B cell (primary cell): ENCODE data around the gene OASL. TPM values are rescaled to one million over a fixed set of nuclear protein-coding genes. Genes with fewer than 3 reads are reported as not detected.

Source experiments
- ATAC-seq: fragments of 200-7000 bp; cut with Tn5 transposase; one replicate; pipeline ENCODE4 v1.10.0; 2021; ENCODE audit warnings: low read depth, mild to moderate bottlenecking, moderate number of reproducible peaks, moderate library complexity
- CTCF ChIA-PET: fragments of 350-600 bp; sonication (Branson Sonifier 250); formaldehyde crosslinking; loops from one replicate; lab custom pipeline; 2021; ENCODE audit warnings: antibody characterized with exemption, inconsistent platforms; lab: Charles Lee
- POLR2A ChIA-PET: fragments of 350-600 bp; sonication (Branson Sonifier 250); formaldehyde crosslinking; loops from one replicate; lab custom pipeline; 2021; ENCODE audit warnings: antibody characterized with exemption; lab: Charles Lee
- DNase-seq: peaks from one replicate; pipeline ENCODE4 v3.0.0; 2013
- H2AFZ ChIP-seq: 2 replicates; pipeline ENCODE4 v1.6.1; 2012; ENCODE audit warnings: mild to moderate bottlenecking, low read depth, low read length; ENCODE audit not compliant: insufficient read depth, poor library complexity, severe bottlenecking
- H3K27ac ChIP-seq, 2 donors: 1 replicate in 1 of 2; 2 replicates in 1 of 2; pipeline ENCODE4 v1.5.1; 2012 to 2013; ENCODE audit warnings: low read length in 2 of 2, mild to moderate bottlenecking in 2 of 2, moderate library complexity in 1 of 2
- H3K27me3 ChIP-seq, 4 experiments: fragments of 200-600 bp in 1 of 4; sonication (generic) in 1 of 4; replicated peaks in 1 of 4; 1 replicate in 2 of 4; 2 replicates in 2 of 4; pipeline versions ENCODE4 v1.6.1 to v1.7.0; 2013 to 2016; ENCODE audit warnings: low read length in 3 of 4, mild to moderate bottlenecking in 2 of 4, mixed read lengths in 1 of 4, moderate library complexity in 1 of 4; ENCODE audit not compliant: insufficient read depth in 4 of 4, control insufficient read depth in 3 of 4; ENCODE audit errors: control extremely low read depth in 1 of 4
- H3K36me3 ChIP-seq, 2 experiments: replicated peaks in 1 of 2; 1 replicate in 1 of 2; 2 replicates in 1 of 2; pipeline versions ENCODE4 v1.6.1 to v1.7.1; 2013; ENCODE audit warnings: low read length in 1 of 2; ENCODE audit not compliant: insufficient read depth in 2 of 2, control insufficient read depth in 1 of 2; ENCODE audit errors: control extremely low read depth in 1 of 2, extremely low read depth in 1 of 2
- H3K4me1 ChIP-seq, 2 donors: fragments of 200-600 bp in 1 of 2; sonication (generic) in 1 of 2; 1 replicate in 1 of 2; 2 replicates in 1 of 2; pipeline versions ENCODE4 v1.5.1 to v1.6.1; 2013 to 2017; ENCODE audit warnings: low read length in 2 of 2; ENCODE audit not compliant: control insufficient read depth in 2 of 2, insufficient read depth in 2 of 2
- H3K4me2 ChIP-seq: replicated peaks from 2 replicates; pipeline ENCODE3; 2012; ENCODE audit warnings: mild to moderate bottlenecking, low read depth, low read length; ENCODE audit not compliant: poor library complexity, severe bottlenecking
- H3K4me3 ChIP-seq, 5 experiments: fragments of 200-600 bp in 1 of 5; sonication (generic) in 1 of 5; 1 replicate in 3 of 5; 2 replicates in 2 of 5; pipeline versions ENCODE4 v1.5.1 to v1.7.0; 2011 to 2016; ENCODE audit warnings: low read length in 4 of 5, mild to moderate bottlenecking in 4 of 5, low read depth in 2 of 5, control low read depth in 1 of 5, moderate library complexity in 1 of 5; ENCODE audit not compliant: insufficient read depth in 1 of 5; ENCODE audit errors: control extremely low read depth in 1 of 5, extremely low read depth in 1 of 5
- H3K79me2 ChIP-seq: fragments of 200-600 bp; sonication (generic); one replicate; pipeline ENCODE4 v1.6.0; 2016; ENCODE audit warnings: low read length; ENCODE audit not compliant: control insufficient read depth, insufficient read depth
- H3K9ac ChIP-seq: fragments of 200-600 bp; sonication (generic); 2 replicates; pipeline ENCODE4 v1.6.1; 2017; ENCODE audit warnings: mild to moderate bottlenecking, low read length, moderate library complexity
- H3K9me3 ChIP-seq, 3 donors: one replicate each; pipeline versions ENCODE4 v1.6.1 to v1.7.1; 2013; ENCODE audit warnings: low read length in 2 of 3; ENCODE audit not compliant: control insufficient read depth in 2 of 3, insufficient read depth in 1 of 3; ENCODE audit errors: control extremely low read depth in 1 of 3
- H4K20me1 ChIP-seq: 2 replicates; pipeline ENCODE4 v1.6.0; 2012; ENCODE audit warnings: mild to moderate bottlenecking, low read length; ENCODE audit not compliant: insufficient read depth, control insufficient read depth, poor library complexity, severe bottlenecking
- H3K27ac Mint-ChIP-seq: one replicate; pipeline ENCODE4 v1.8.0; 2021; ENCODE audit warnings: mixed read lengths
- H3K27me3 Mint-ChIP-seq: one replicate; pipeline ENCODE4 v1.8.0; 2021; ENCODE audit warnings: mixed read lengths
- H3K4me1 Mint-ChIP-seq: one replicate; pipeline ENCODE4 v1.8.0; 2021; ENCODE audit warnings: mixed read lengths
- H3K4me3 Mint-ChIP-seq: one replicate; pipeline ENCODE4 v1.8.0; 2021; ENCODE audit warnings: mixed read lengths
- H3K9me3 Mint-ChIP-seq: one replicate; pipeline ENCODE4 v1.8.0; 2022; ENCODE audit warnings: mixed read lengths; ENCODE audit not compliant: insufficient read depth
- CTCF ChIP-seq: fragments of 200-600 bp; IDR thresholded peaks from one replicate; pipeline ENCODE4 v1.8.0; 2022; ENCODE audit warnings: antibody characterized with exemption, mild to moderate bottlenecking
- EZH2 ChIP-seq: IDR thresholded peaks from 2 replicates; pipeline ENCODE4 v1.6.1; 2012; ENCODE audit warnings: borderline replicate concordance, low read depth, mild to moderate bottlenecking, moderate library complexity, low read length; ENCODE audit not compliant: insufficient read depth, poor library complexity, severe bottlenecking
- WGBS: methylation state at CpG from one replicate; pipeline ENCODE4 v1.1.5; 2013; ENCODE audit warnings: missing lambda C conversion rate; ENCODE audit not compliant: insufficient coverage; 5-methylcytosine and 5-hydroxymethylcytosine counted together
- intact Hi-C: fragments of 100-400 bp; cut with micrococcal nuclease; formaldehyde crosslinking; loops from one replicate; pipeline ENCODE4 v1.10.0; 2022
- polyA plus RNA-seq: library from polyadenylated mRNA; depleted of rRNA; stranded (reverse); fragments of >200 nt; gene quantifications from 2 replicates; pipeline ENCODE4 v1.2.3, GENCODE V29; 2012
- total RNA-seq, 2 donors: library from RNA; stranded (reverse); fragments of 120-200 nt in 1 of 2; gene quantifications; 1 replicate in 1 of 2; 2 replicates in 1 of 2; pipeline versions ENCODE4 v1.2.3 to v1.2.4, GENCODE V29; 2013 to 2022

Gene OASL
- total and polyA plus RNA-seq, 2 donors (not counting 1 experiment from before 2014, with no cell fraction given): 0.18 to 1.1 TPM

- Histone ChIP-seq H3K36me3 (peaks cover 1 to 5% of the 10 kb centered on the region in 2 experiments), H4K20me1 (no peaks in the 10 kb centered on the region), H3K4me3 (no peak overlapping the region), H3K9me3 (peaks cover 0 to 4% (median 0%) of the 10 kb centered on the region in 3 donors), H3K4me1 (no peaks in the 10 kb centered on the region), H2AFZ (no peak overlapping the region), H3K9ac (no peak overlapping the region), H3K79me2 (no peaks in the 10 kb centered on the region), H3K27ac (no peak overlapping the region), H3K4me2 (no peak overlapping the region), H3K27me3 (peaks cover 0 to 11% (median 0%) of the 10 kb centered on the region in 4 experiments)
- no peaks in the 10 kb centered on the region for H3K4me1 Mint-ChIP-seq
- CTCF ChIA-PET: interaction anchor here (0.9 to 1.0 kb wide), 2 partner anchors 98 to 416 kb away, joined by 3 read pairs; no protein-coding TSS in a partner anchor
- intact Hi-C loops: no loop called here
- WGBS: 62% methylated on average over 2 of the region's 3 CpGs
- no peak overlapping the region for H3K27ac Mint-ChIP-seq
- TF ChIP-seq EZH2: no peak
- TF ChIP-seq CTCF: no peak
- ATAC-seq: no peak
- peaks cover 15% of the 10 kb centered on the region for H3K27me3 Mint-ChIP-seq
- H3K4me3 Mint-ChIP-seq: no peak overlapping the region
- POLR2A ChIA-PET: no interaction called here
- DNase-seq: no peak
- H3K9me3 Mint-ChIP-seq: no peaks in the 10 kb centered on the region
Measured at GRCh38 chr12:120998435-120998834, 40.6 kb downstream of the OASL start.

- DNase-seq (no peak), ATAC-seq (no peak)
- intact Hi-C loops: no loop called here
- Histone ChIP-seq H3K27ac (no peak overlapping the region), H3K27me3 (peaks cover 0 to 11% (median 0%) of the 10 kb centered on the region in 4 experiments), H4K20me1 (no peaks in the 10 kb centered on the region), H3K9ac (no peak overlapping the region), H2AFZ (no peak overlapping the region), H3K9me3 (peaks cover 0 to 4% (median 0%) of the 10 kb centered on the region in 3 donors), H3K4me3 (no peak overlapping the region), H3K4me2 (no peak overlapping the region), H3K36me3 (no peaks in the 10 kb centered on the region), H3K79me2 (no peaks in the 10 kb centered on the region), H3K4me1 (no peaks in the 10 kb centered on the region)
- H3K9me3 Mint-ChIP-seq: no peaks in the 10 kb centered on the region
- 82% methylated on average over 9 of the region's 9 CpGs for WGBS
- CTCF ChIA-PET: interaction anchor here (0.9 kb wide), 1 partner anchor 415 kb away, joined by 3 read pairs; no protein-coding TSS in a partner anchor
- H3K27me3 Mint-ChIP-seq: peaks cover 15% of the 10 kb centered on the region
- POLR2A ChIA-PET: no interaction called here
- no peaks in the 10 kb centered on the region for H3K4me1 Mint-ChIP-seq
- H3K4me3 Mint-ChIP-seq: no peak overlapping the region
- H3K27ac Mint-ChIP-seq: no peak overlapping the region
- TF ChIP-seq EZH2: no peak
- TF ChIP-seq CTCF: no peak
Measured at GRCh38 chr12:120997448-120997847, 41.6 kb downstream of the OASL start.
